ENCODE data around the gene DAB2IP.
A peak's percentile ranks its signal among the peaks of the same experiment; 100 is the strongest.
"Not testable (repeated sequence)": the region's sequence is repeated elsewhere in the genome, so short reads cannot be mapped to it uniquely, and the experiment has no call there.

Gene DAB2IP

GRCh38 chr9:121731919-121732318, 80.5 kb downstream of the DAB2IP start:
- no peak for DNase-seq

DNA sequence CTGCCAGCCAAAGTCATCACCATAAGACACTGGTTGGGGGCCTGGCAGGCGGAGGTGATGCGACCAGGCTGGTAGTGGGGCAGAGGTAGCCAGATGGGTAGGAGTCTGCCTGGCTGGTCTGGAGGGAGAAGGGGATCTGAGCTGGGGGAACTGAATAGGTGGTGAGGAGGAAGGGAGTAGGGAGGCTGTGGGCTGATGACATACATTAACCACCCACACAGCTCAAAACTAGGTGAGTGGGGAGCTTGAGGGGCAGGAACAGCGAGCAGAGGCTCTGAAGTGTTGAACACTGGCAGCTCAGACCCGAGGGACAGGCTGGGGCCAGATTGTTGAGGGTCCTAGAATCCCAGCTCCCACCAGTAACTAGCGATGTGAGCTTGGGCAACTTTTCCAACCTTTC, 81.0 kb downstream of the DAB2IP start:
- no peak for DNase-seq

- DNase-seq = no peak
Measured at GRCh38 chr9:121732886-121733285, 81.5 kb downstream of the DAB2IP start.

DNA sequence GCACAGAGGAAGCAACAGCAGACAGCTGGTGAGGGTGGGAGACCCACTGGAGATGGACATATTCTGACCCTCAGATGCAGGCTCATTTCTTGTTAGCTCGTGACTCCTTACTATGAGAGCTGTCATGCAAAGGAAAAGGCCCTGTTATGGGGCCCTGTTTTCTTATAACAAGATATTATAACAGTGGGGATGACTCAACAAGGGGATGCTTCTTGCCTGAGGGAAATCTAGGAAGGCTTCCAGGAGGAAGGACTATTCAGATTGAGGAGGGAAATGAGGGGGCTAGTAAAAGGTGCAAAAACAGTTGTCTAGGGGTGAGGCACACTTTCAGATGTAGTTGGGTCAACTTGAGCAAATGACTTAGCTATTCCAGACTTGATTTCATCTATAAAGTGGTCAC, 83.0 kb downstream of the DAB2IP start:
- DNase-seq = no peak

- DNase-seq = no peak
Measured at GRCh38 chr9:121735065-121735792, 83.8 kb downstream of the DAB2IP start.

DNA sequence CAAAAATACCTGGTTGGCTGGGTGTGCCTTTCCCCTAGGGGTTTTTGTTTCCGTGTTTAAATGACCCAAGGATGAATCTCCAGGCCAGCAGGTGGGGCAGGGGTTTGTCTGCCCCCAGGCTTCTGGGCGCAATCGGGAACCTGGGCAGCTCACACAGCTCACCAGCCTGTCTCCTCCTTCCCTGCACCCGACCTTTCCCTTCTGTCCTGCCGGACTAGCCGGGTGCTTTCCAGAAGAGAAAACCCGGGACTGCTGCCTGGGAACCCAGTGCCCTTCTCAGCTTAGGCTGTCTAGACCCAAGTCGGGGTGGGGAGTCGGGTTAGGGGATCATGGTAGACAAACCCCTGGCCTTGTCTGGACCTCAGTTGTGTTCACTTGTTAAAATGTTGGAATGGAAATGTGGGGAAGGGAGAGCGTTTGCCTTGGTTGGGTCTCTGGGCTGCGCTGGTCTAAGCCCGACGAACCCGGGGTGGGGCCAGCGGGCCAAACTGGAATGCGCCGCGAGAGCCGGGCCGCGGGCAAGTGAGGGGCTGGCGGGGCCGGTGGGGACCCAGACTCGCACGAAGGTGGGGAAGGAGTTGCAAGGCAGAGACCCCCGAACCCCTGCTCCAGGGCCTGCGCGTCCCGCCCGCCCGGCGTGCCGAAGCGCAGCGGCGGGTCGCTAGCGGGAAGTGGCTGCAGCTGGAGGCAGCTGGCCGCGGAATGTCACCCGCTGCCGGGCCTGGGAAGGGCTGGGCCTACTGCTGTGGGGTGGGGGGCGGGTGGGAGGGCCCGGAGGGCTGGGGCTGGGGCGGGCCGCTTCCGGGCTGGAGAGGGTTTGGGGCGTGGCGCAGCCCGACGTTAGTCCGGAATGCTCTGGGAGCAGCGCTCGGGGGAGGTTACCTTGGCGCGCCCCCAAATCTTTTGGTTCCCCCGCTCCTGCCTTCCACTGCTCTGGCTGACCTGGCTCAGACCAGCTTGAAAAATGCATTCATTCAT, 84.6 kb downstream of the DAB2IP start:
- no peak for DNase-seq

DNA sequence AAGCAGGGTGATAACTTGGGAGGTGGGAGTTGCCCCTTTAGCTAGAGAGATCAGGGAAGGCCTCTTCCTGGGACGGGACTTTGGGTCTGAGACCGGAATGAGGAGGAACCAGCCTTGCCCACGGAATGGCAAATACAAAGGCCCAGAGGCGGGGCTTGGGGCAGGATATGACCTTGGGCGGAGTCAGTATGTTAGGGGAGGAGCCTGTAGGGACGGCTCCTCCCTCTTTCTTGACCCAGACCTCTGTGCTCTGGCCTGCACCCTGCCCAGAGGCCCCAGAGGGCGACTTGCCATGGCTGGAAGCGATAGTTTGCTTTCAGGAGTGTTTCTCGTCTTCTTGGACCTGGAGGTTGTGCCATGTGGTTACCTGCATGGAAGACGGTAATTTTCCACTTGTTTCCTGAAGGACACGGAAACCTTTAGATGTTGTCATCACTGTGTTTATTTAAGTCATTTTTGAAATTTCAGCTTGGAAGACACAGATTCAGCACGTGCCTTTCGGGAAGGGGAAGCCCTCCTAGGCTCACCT, 85.6 kb downstream of the DAB2IP start:
- no peak for DNase-seq

DNA sequence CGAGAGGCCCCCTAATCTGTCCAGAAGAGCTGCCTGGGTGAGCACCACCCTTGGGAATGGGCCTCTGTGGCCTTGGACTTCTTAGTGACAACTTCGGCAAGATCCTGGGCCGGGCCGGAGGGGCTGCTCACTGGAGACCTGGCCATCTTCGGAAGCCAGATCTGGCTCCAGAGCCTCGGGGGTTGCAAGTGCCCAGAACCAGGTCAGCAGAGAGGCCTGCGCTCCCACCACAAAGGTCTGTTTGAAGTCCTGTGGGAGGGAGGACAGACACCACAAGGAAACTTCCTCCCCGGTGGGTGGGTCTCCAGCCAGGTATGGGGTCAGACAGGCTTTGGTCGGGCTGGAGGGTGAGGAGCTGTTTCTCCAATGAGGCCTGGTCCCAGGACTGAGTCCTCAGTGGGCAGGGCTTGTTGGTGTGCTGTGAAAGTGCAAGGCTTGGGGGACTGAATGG, 86.1 kb downstream of the DAB2IP start:
- no peak for DNase-seq

- DNase-seq = no peak
Measured at GRCh38 chr9:121738411-121738810, 87.0 kb downstream of the DAB2IP start.

DNA sequence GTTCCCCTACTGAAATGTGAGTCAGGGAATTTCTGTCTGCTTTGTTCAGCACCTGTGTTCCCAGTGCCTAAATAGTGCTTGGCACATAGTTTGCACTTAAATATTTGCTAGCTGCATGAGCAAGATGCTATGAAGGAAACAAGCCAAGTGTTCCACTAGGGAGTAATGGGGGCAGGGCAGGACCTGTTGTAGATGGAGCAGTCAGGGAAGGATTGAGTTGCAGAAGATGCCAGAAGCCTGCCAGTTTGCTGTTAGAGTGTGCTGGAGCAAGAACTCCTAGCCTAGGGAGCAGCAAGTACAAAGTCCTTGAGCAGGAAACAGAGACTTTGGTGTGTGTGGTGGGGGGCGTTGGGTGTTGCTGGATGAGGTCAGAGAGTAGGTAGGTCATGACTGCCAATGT, 87.5 kb downstream of the DAB2IP start:
- no peak for DNase-seq

GRCh38 chr9:121739971-121740370, 88.5 kb downstream of the DAB2IP start:
- DNase-seq = no peak

DNA sequence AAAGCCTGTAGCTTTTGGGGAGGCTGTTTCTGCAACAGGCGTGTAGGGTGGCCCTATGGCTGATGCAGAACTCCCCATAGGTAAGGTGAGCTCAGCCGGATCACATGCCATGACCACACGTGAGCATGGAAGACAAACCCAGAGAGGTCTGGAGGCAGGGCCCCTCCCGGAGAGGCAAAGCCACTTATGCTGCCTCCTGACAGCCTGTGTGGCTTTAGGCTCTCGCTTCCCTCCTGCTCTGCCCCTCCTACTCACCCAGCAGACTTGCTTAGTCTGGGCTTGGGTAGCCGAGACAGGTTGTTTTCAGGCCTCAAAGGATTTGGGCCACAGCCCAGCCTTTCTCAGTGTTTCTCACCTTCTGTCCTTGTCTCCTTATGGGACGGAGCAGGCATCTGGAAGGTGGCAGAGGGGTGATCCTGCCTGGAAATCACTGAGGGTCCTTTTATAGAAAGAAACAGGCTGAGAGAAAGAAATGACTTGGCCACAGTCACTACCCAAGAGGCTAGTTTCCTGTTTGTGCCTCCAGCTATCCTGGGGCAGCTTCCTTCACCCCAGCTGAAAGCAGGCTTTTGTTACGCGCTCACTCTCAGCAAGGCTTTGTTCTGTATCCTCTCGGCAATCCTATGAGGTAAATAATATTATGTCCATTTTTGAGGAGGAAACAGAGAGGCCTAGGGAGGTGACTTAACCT, 89.9 kb downstream of the DAB2IP start:
- no peak for DNase-seq

DNA sequence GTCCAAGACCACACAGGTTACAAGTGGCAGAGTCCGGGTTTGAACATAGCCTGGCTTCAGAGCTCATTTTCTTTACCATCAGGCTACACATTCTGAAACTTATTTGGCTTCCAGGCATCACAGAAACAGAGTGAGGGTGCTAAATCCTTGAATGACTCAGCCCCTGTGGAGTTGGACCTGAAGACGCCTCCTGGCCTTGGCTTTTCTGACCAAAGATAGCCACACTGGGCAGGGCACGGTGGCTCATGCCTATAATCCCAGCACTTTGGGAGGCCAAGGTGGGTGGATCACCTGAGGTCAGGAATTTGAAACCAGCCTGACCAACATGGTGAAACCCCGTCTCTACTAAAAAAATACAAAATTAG, 90.5 kb downstream of the DAB2IP start:
- DNase-seq = not testable (repeated sequence)

DNA sequence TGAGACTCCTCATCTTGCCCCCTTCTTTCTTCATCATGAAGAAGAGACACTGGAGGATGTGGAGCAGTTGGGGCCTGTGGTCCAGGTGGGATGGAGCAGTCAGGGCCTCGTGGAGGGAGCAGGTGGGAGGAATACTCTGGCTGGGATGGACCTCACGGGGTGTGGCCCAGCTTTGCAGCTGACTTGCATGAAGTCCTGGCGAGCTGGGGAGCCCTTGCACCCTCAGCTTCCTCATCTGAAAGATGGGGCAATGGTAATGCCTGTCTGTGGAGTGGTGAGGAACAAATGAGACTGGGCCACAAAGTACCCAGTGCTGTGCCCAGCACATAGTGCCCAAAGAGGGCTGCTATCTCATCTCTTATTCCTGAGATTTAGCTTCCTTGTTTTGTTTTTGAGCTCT, 91.5 kb downstream of the DAB2IP start:
- DNase-seq = no peak

DNA sequence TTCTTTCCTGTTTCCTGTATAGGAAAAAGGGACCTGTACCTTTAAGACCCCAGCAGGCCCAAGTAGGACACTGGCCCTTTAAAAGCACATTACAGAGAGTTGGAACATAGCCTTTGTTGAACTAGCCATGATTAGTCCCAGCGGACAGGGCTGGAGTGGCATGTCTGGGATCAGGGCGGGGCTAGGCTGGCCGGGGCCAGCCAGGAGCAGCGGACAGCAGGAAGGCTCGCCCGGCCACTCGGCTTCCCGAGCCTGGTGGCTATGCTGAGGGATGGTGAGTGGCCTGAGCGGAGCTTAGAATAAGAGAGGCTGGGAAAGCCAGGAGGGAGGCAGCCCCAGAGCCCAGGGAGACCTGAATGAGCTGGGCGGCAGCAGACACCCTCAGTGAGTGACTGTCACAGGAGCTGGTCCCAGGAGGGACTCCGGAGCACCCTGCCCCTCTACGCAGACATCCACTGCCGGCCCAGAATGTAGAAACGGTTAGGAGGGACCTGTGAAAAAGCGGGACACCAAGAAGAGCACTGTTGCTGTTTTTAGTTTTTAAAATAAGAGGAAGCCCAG, 92.1 kb downstream of the DAB2IP start:
- peak; percentile 10 for DNase-seq

- DNase-seq = peak; percentile 5
Measured at GRCh38 chr9:121744002-121744686, 92.7 kb downstream of the DAB2IP start.

DNA sequence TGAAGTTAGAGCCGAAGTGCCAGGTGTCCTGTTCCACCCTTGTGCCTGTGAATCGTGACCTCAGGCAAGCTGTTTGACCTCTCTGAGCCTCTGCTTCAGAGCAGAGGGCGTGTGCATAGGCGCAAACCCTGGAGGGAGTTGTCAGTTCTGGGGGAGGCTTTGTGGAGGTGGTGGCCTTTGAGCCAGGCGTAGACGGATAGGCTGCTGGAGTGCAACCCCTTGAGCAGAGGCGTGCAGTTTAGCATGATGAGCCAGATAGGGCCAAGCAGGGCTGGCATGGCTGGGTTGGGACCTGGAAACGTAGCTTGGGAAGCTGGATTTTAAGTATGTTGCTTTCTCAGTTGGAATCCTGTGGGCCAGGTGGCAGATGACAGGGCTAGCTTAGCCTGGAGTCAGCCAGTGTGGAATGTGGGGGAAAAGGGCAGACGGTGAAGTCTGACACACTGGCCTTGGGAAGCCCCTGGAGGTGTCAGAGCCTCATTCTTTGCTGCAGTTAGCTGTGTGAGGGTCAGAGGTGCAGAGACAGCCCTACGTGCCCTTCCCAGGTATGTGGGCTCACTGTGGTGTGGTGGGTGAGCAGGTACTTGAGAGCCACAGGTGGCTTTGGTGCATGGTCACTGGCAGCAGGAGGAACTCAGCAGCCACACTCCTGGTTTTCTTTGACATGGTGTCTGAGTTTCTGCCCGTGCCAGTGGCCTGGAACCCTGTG, 93.4 kb downstream of the DAB2IP start:
- no peak for DNase-seq

GRCh38 chr9:121745396-121745695, 93.9 kb downstream of the DAB2IP start:
- no peak for DNase-seq

GRCh38 chr9:121746411-121746810, 95.0 kb downstream of the DAB2IP start:
- DNase-seq = no peak

DNA sequence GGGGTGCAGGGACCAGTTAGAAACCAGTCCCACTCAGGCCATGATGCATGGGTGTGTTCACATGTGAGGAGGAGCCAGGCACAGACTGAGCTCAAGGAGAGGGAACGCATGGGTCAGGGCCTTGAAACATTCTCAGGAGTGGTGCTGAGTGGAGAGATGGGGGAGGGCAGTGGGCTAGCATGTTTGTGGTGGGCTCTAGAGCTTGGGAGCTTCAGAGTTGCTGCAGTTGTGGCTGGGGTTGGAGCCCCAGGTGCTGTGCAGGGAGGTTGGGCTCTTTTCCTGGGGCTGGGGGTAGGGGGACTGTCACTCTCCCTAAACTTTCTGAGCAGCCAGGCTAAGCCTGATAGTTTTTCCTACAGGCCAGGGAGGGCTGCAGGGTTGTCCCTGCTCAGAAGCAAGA, 95.4 kb downstream of the DAB2IP start:
- no peak for DNase-seq

- DNase-seq = no peak
Measured at GRCh38 chr9:121748074-121748473, 96.6 kb downstream of the DAB2IP start.

Data from NCI-H146 (cell line).